ENCODE data around the gene FBRSL1. TPM values are rescaled to one million over a fixed set of nuclear protein-coding genes. Genes with fewer than 3 reads are reported as not detected.
A peak's percentile ranks its signal among the peaks of the same experiment; 100 is the strongest.
"Not testable (repeated sequence)": the region's sequence is repeated elsewhere in the genome, so short reads cannot be mapped to it uniquely, and the experiment has no call there.

The FBRSL1 gene
- total RNA-seq, 1 experiment from 2014 or later: 130 TPM

- no peaks in the 10 kb centered on the region for H3K36me3 ChIP-seq (ENCODE audit: insufficient read depth, low read length, poor library complexity, severe bottlenecking)
- peak; percentile 67 for DNase-seq (ENCODE audit: low spot score)
- ChIA-PET CTCF (interaction anchor here (0.5 to 1.1 kb wide), 5 partner anchors 84 to 154 kb away, joined by 3 to 6 read pairs (median 4); no protein-coding TSS in a partner anchor), POLR2A (ENCODE audit: low non-redundant PET) (interaction anchor here (0.6 kb wide), 1 partner anchor 152 kb away, joined by 7 read pairs; no protein-coding TSS in a partner anchor)
- intact Hi-C loops (cut with micrococcal nuclease; ENCODE audit: unreplicated experiment): loop anchor here (1.0 kb wide), 1 partner anchor 46 kb away; no protein-coding TSS in a partner anchor
- H3K9me3 ChIP-seq (ENCODE audit: low read depth, low read length, poor library complexity, severe bottlenecking): no peaks in the 10 kb centered on the region
- H3K4me1 ChIP-seq (ENCODE audit: insufficient read depth, low read length, poor library complexity, severe bottlenecking): peaks cover under 1% of the 10 kb centered on the region
- TF ChIP-seq, protein P1, sequence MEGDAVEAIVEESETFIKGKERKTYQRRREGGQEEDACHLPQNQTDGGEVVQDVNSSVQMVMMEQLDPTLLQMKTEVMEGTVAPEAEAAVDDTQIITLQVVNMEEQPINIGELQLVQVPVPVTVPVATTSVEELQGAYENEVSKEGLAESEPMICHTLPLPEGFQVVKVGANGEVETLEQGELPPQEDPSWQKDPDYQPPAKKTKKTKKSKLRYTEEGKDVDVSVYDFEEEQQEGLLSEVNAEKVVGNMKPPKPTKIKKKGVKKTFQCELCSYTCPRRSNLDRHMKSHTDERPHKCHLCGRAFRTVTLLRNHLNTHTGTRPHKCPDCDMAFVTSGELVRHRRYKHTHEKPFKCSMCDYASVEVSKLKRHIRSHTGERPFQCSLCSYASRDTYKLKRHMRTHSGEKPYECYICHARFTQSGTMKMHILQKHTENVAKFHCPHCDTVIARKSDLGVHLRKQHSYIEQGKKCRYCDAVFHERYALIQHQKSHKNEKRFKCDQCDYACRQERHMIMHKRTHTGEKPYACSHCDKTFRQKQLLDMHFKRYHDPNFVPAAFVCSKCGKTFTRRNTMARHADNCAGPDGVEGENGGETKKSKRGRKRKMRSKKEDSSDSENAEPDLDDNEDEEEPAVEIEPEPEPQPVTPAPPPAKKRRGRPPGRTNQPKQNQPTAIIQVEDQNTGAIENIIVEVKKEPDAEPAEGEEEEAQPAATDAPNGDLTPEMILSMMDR (conservative IDR thresholded peaks at IDR 0.05; ENCODE audit: low read depth, low read length): peak; percentile 68
- no peak for TF ChIP-seq EZH2 (IDR thresholded peaks at IDR 0.05; ENCODE audit: borderline replicate concordance, low read depth, low read length, poor library complexity, severe bottlenecking)
- BruUV-seq (replicated peaks): no TSS peak
- H3K27ac ChIP-seq (ENCODE audit: low read depth, low read length, poor library complexity, severe bottlenecking): no peak overlapping the region
- H3K27me3 ChIP-seq (replicated peaks; ENCODE audit: insufficient read depth, low read depth, low read length, poor library complexity): no peaks in the 10 kb centered on the region
- no peak overlapping the region for H3K4me3 ChIP-seq (ENCODE audit: low read depth, low read length, poor library complexity, severe bottlenecking)
These were observed 29.4 kb upstream of the FBRSL1 start for GRCh38 chr12:132460571-132460970.

DNA sequence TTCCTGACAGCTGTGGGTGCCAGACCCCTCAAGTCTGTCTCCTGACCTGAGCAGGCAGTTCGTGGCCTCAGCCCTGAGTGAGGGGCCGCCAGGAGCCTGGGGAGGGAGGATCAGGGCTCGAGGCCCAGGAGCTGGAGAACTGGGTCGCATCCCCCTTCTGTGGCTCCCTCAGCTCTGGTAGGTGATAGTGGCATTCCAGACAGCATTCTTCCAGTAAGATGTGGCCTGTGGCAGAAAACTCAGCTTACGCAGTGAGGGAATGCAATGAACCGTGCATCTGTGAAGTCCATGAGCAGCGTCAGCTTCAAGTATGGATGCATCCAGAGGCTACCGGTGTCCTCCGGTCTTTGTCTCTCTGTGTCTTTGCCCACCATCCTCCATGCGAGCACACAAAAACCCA, 28.4 kb upstream of the FBRSL1 start:
- no peak for TF ChIP-seq EZH2 (IDR thresholded peaks at IDR 0.05; ENCODE audit: borderline replicate concordance, low read depth, low read length, poor library complexity, severe bottlenecking)
- TF ChIP-seq, protein P1 (conservative IDR thresholded peaks at IDR 0.05; ENCODE audit: low read depth, low read length): no peak
- POLR2A ChIA-PET (ENCODE audit: low non-redundant PET): no interaction called here
- Histone ChIP-seq H3K36me3 (ENCODE audit: insufficient read depth, low read length, poor library complexity, severe bottlenecking) (no peaks in the 10 kb centered on the region), H3K4me1 (ENCODE audit: insufficient read depth, low read length, poor library complexity, severe bottlenecking) (peaks cover 10% of the 10 kb centered on the region), H3K27me3 (replicated peaks; ENCODE audit: insufficient read depth, low read depth, low read length, poor library complexity) (no peaks in the 10 kb centered on the region), H3K27ac (ENCODE audit: low read depth, low read length, poor library complexity, severe bottlenecking) (no peak overlapping the region), H3K9me3 (ENCODE audit: low read depth, low read length, poor library complexity, severe bottlenecking) (no peaks in the 10 kb centered on the region), H3K4me3 (ENCODE audit: low read depth, low read length, poor library complexity, severe bottlenecking) (no peak overlapping the region)
- intact Hi-C loops (cut with micrococcal nuclease; ENCODE audit: unreplicated experiment): no loop called here
- CTCF ChIA-PET: no interaction called here
- no peak for DNase-seq (ENCODE audit: low spot score)
- no TSS peak for BruUV-seq (replicated peaks)

DNA sequence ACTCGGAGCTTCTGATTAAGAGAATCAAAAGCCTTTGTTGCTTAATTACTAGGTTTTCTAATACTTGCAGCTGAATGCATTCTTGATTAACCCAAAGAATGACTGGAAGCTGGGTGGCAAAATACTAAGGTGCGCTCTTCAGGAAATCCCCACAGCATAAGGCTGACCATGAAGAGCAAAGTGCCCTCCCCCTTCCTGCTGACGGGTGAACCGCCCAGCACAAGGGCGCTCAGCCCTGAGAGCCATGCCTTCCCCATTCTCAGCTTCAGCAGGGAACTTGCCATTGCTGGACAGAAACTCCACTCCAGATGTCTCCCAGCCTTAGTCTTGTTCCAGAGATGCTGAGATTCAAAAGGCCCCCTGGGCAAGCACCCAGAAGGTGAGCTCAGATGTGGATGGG, 27.2 kb upstream of the FBRSL1 start:
- intact Hi-C loops (cut with micrococcal nuclease; ENCODE audit: unreplicated experiment): no loop called here
- Histone ChIP-seq H3K9me3 (ENCODE audit: low read depth, low read length, poor library complexity, severe bottlenecking) (no peaks in the 10 kb centered on the region), H3K27me3 (replicated peaks; ENCODE audit: insufficient read depth, low read depth, low read length, poor library complexity) (no peaks in the 10 kb centered on the region), H3K27ac (ENCODE audit: low read depth, low read length, poor library complexity, severe bottlenecking) (no peak overlapping the region), H3K4me1 (ENCODE audit: insufficient read depth, low read length, poor library complexity, severe bottlenecking) (peaks cover 20% of the 10 kb centered on the region), H3K36me3 (ENCODE audit: insufficient read depth, low read length, poor library complexity, severe bottlenecking) (no peaks in the 10 kb centered on the region), H3K4me3 (ENCODE audit: low read depth, low read length, poor library complexity, severe bottlenecking) (no peak overlapping the region)
- ChIA-PET CTCF (no interaction called here), POLR2A (ENCODE audit: low non-redundant PET) (no interaction called here)
- TF ChIP-seq, protein P1 (conservative IDR thresholded peaks at IDR 0.05; ENCODE audit: low read depth, low read length): no peak
- TF ChIP-seq EZH2 (IDR thresholded peaks at IDR 0.05; ENCODE audit: borderline replicate concordance, low read depth, low read length, poor library complexity, severe bottlenecking): no peak
- DNase-seq (ENCODE audit: low spot score): no peak
- BruUV-seq (replicated peaks): no TSS peak

DNA sequence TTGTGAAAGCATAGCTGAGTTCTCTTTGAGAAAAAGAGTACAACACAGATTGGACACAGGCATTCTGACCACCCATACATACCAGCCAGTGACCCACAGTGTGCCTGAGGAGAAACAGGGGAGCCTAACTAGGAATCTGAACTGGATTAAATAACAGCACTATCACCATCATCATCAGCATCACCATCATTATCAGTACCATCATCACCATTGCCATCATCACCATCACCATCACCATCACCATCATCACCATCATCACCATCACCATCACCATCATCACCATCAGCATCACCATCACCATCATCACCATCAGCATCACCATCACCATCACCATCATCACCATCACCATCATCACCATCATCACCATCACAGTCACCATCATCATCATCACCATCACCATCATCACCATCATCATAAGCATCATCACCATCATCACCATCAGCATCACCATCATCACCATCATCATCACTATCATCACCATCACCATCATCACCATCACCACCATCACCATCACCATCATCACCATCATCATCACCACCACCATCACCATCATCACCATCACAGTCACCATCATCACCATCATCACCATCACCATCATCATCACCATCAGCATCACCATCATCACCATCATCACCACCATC, 26.5 kb upstream of the FBRSL1 start:
- intact Hi-C loops (cut with micrococcal nuclease; ENCODE audit: unreplicated experiment); POLR2A ChIA-PET (ENCODE audit: low non-redundant PET); H3K4me3 ChIP-seq (ENCODE audit: low read depth, low read length, poor library complexity, severe bottlenecking); DNase-seq (ENCODE audit: low spot score); H3K27me3 ChIP-seq (replicated peaks; ENCODE audit: insufficient read depth, low read depth, low read length, poor library complexity); BruUV-seq (replicated peaks); H3K9me3 ChIP-seq (ENCODE audit: low read depth, low read length, poor library complexity, severe bottlenecking); H3K36me3 ChIP-seq (ENCODE audit: insufficient read depth, low read length, poor library complexity, severe bottlenecking); H3K27ac ChIP-seq (ENCODE audit: low read depth, low read length, poor library complexity, severe bottlenecking): not testable (repeated sequence)
- CTCF ChIA-PET: interaction anchor here (0.6 kb wide), 1 partner anchor 52 kb away, joined by 5 read pairs; no protein-coding TSS in a partner anchor
- peaks cover 20% of the 10 kb centered on the region for H3K4me1 ChIP-seq (ENCODE audit: insufficient read depth, low read length, poor library complexity, severe bottlenecking)

DNA sequence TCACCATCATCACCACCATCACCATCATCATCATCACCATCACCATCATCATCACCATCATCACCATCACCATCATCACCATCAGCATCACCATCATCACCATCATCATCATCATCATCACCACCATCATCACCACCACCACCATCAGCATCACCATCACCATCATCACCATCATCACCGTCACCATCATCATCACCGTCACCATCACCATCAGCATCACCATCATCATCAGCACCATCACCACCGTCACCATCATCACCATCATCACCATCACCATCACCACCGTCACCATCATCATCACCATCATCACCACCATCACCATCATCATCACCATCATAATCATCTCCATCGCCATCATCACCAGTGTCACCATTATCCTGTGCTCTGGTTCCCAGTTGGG, 25.6 kb upstream of the FBRSL1 start:
- H3K4me3 ChIP-seq (ENCODE audit: low read depth, low read length, poor library complexity, severe bottlenecking); BruUV-seq (replicated peaks); intact Hi-C loops (cut with micrococcal nuclease; ENCODE audit: unreplicated experiment); H3K9me3 ChIP-seq (ENCODE audit: low read depth, low read length, poor library complexity, severe bottlenecking); H3K27ac ChIP-seq (ENCODE audit: low read depth, low read length, poor library complexity, severe bottlenecking); H3K27me3 ChIP-seq (replicated peaks; ENCODE audit: insufficient read depth, low read depth, low read length, poor library complexity); CTCF ChIA-PET; H3K36me3 ChIP-seq (ENCODE audit: insufficient read depth, low read length, poor library complexity, severe bottlenecking); DNase-seq (ENCODE audit: low spot score); POLR2A ChIA-PET (ENCODE audit: low non-redundant PET): not testable (repeated sequence)
- H3K4me1 ChIP-seq (ENCODE audit: insufficient read depth, low read length, poor library complexity, severe bottlenecking): peaks cover 22% of the 10 kb centered on the region
